ENCODE results near the gene MRPS23.
"Not testable (repeated sequence)": the region's sequence is repeated elsewhere in the genome, so short reads cannot be mapped to it uniquely, and the experiment has no call there.

MRPS23 gene

GRCh38 chr17:57853695-57854094 lies 3.9 kb upstream of the MRPS23 start:
- peaks cover 8% of the 10 kb centered on the region for H3K4me1 ChIP-seq (ENCODE audit: control insufficient read depth, insufficient read depth, low read length)
- no peak overlapping the region for H3K4me3 ChIP-seq (ENCODE audit: insufficient read depth, low read depth, low read length)
- no peaks in the 10 kb centered on the region for H3K9me3 ChIP-seq (ENCODE audit: control insufficient read depth, low read length)
- H3K27ac ChIP-seq (ENCODE audit: insufficient read depth, low read depth, low read length, poor library complexity, severe bottlenecking): no peak overlapping the region
- H3K36me3 ChIP-seq (ENCODE audit: control insufficient read depth, insufficient read depth, low read length): no peaks in the 10 kb centered on the region
- H3K27me3 ChIP-seq (ENCODE audit: control insufficient read depth, insufficient read depth, low read length, poor library complexity, severe bottlenecking): peaks cover 5% of the 10 kb centered on the region
- WGBS, 2 experiments: 92 to 93% methylated on average over 8 of the region's 8 CpGs

- H3K4me3 ChIP-seq (ENCODE audit: insufficient read depth, low read depth, low read length): no peak overlapping the region
- peaks cover 9% of the 10 kb centered on the region for H3K4me1 ChIP-seq (ENCODE audit: control insufficient read depth, insufficient read depth, low read length)
- WGBS, 2 experiments: 77 to 82% methylated on average over 6 of the region's 6 CpGs
Observed at GRCh38 chr17:57852955-57853328, 3.1 kb upstream of the MRPS23 start.

GRCh38 chr17:57852092-57852954 lies 2.5 kb upstream of the MRPS23 start:
- peaks cover 9% of the 10 kb centered on the region for H3K4me1 ChIP-seq (ENCODE audit: control insufficient read depth, insufficient read depth, low read length)
- H3K27ac ChIP-seq (ENCODE audit: insufficient read depth, low read depth, low read length, poor library complexity, severe bottlenecking): no peak overlapping the region
- no peak overlapping the region for H3K4me3 ChIP-seq (ENCODE audit: insufficient read depth, low read depth, low read length)
- 86 to 88% methylated on average over 9 of the region's 9 CpGs for WGBS, 2 experiments
- no peaks in the 10 kb centered on the region for H3K9me3 ChIP-seq (ENCODE audit: control insufficient read depth, low read length)
- H3K27me3 ChIP-seq (ENCODE audit: control insufficient read depth, insufficient read depth, low read length, poor library complexity, severe bottlenecking): no peaks in the 10 kb centered on the region
- H3K36me3 ChIP-seq (ENCODE audit: control insufficient read depth, insufficient read depth, low read length): no peaks in the 10 kb centered on the region

More at GRCh38 chr17:57852955-57853328, 3.1 kb upstream of the MRPS23 start:
- Histone ChIP-seq H3K27me3 (ENCODE audit: control insufficient read depth, insufficient read depth, low read length, poor library complexity, severe bottlenecking) (no peaks in the 10 kb centered on the region), H3K36me3 (ENCODE audit: control insufficient read depth, insufficient read depth, low read length) (no peaks in the 10 kb centered on the region), H3K27ac (ENCODE audit: insufficient read depth, low read depth, low read length, poor library complexity, severe bottlenecking) (no peak overlapping the region), H3K9me3 (ENCODE audit: control insufficient read depth, low read length) (no peaks in the 10 kb centered on the region)

GRCh38 chr17:57849163-57849873 lies 526 bp downstream of the MRPS23 start:
- Histone ChIP-seq H3K36me3 (ENCODE audit: control insufficient read depth, insufficient read depth, low read length) (peaks cover 3% of the 10 kb centered on the region), H3K27ac (ENCODE audit: insufficient read depth, low read depth, low read length, poor library complexity, severe bottlenecking) (no peak overlapping the region), H3K9me3 (ENCODE audit: control insufficient read depth, low read length) (no peaks in the 10 kb centered on the region), H3K4me3 (ENCODE audit: insufficient read depth, low read depth, low read length) (peak overlapping the region; percentile 93), H3K4me1 (ENCODE audit: control insufficient read depth, insufficient read depth, low read length) (peaks cover 9% of the 10 kb centered on the region), H3K27me3 (ENCODE audit: control insufficient read depth, insufficient read depth, low read length, poor library complexity, severe bottlenecking) (no peaks in the 10 kb centered on the region)
- WGBS, 2 experiments: 24 to 25% methylated on average over 27 of the region's 27 CpGs

GRCh38 chr17:57846056-57846945 lies 3.5 kb downstream of the MRPS23 start:
- not testable (repeated sequence) for H3K27ac ChIP-seq (ENCODE audit: insufficient read depth, low read depth, low read length, poor library complexity, severe bottlenecking); H3K36me3 ChIP-seq (ENCODE audit: control insufficient read depth, insufficient read depth, low read length); H3K4me3 ChIP-seq (ENCODE audit: insufficient read depth, low read depth, low read length); H3K27me3 ChIP-seq (ENCODE audit: control insufficient read depth, insufficient read depth, low read length, poor library complexity, severe bottlenecking); H3K9me3 ChIP-seq (ENCODE audit: control insufficient read depth, low read length); H3K4me1 ChIP-seq (ENCODE audit: control insufficient read depth, insufficient read depth, low read length)
- 92 to 97% methylated on average over 30 of the region's 32 CpGs for WGBS, 2 experiments

- no peaks in the 10 kb centered on the region for H3K27me3 ChIP-seq (ENCODE audit: control insufficient read depth, insufficient read depth, low read length, poor library complexity, severe bottlenecking)
- H3K4me3 ChIP-seq (ENCODE audit: insufficient read depth, low read depth, low read length): no peak overlapping the region
- peaks cover 18% of the 10 kb centered on the region for H3K36me3 ChIP-seq (ENCODE audit: control insufficient read depth, insufficient read depth, low read length)
- no peak overlapping the region for H3K27ac ChIP-seq (ENCODE audit: insufficient read depth, low read depth, low read length, poor library complexity, severe bottlenecking)
- no peaks in the 10 kb centered on the region for H3K4me1 ChIP-seq (ENCODE audit: control insufficient read depth, insufficient read depth, low read length)
- no peaks in the 10 kb centered on the region for H3K9me3 ChIP-seq (ENCODE audit: control insufficient read depth, low read length)
- 100% methylated on average over 1 of the region's 1 CpG for WGBS, 2 experiments
Observed at GRCh38 chr17:57842280-57842679, 7.6 kb downstream of the MRPS23 start.

- no peaks in the 10 kb centered on the region for H3K4me1 ChIP-seq (ENCODE audit: control insufficient read depth, insufficient read depth, low read length)
- no peaks in the 10 kb centered on the region for H3K9me3 ChIP-seq (ENCODE audit: control insufficient read depth, low read length)
- no peak overlapping the region for H3K4me3 ChIP-seq (ENCODE audit: insufficient read depth, low read depth, low read length)
- no peaks in the 10 kb centered on the region for H3K27me3 ChIP-seq (ENCODE audit: control insufficient read depth, insufficient read depth, low read length, poor library complexity, severe bottlenecking)
- H3K36me3 ChIP-seq (ENCODE audit: control insufficient read depth, insufficient read depth, low read length): peaks cover 15% of the 10 kb centered on the region
- H3K27ac ChIP-seq (ENCODE audit: insufficient read depth, low read depth, low read length, poor library complexity, severe bottlenecking): no peak overlapping the region
- 95 to 98% methylated on average over 6 of the region's 6 CpGs for WGBS, 2 experiments
Observed at GRCh38 chr17:57839571-57839923, 10.3 kb downstream of the MRPS23 start.

GRCh38 chr17:57838857-57839570 lies 10.8 kb downstream of the MRPS23 start:
- 75 to 80% methylated on average over 6 of the region's 6 CpGs for WGBS, 2 experiments
- no peak overlapping the region for H3K4me3 ChIP-seq (ENCODE audit: insufficient read depth, low read depth, low read length)
- no peak overlapping the region for H3K27ac ChIP-seq (ENCODE audit: insufficient read depth, low read depth, low read length, poor library complexity, severe bottlenecking)
- no peaks in the 10 kb centered on the region for H3K4me1 ChIP-seq (ENCODE audit: control insufficient read depth, insufficient read depth, low read length)
- peaks cover 15% of the 10 kb centered on the region for H3K36me3 ChIP-seq (ENCODE audit: control insufficient read depth, insufficient read depth, low read length)
- no peaks in the 10 kb centered on the region for H3K9me3 ChIP-seq (ENCODE audit: control insufficient read depth, low read length)
- no peaks in the 10 kb centered on the region for H3K27me3 ChIP-seq (ENCODE audit: control insufficient read depth, insufficient read depth, low read length, poor library complexity, severe bottlenecking)

GRCh38 chr17:57838453-57838852 lies 11.4 kb downstream of the MRPS23 start:
- no peaks in the 10 kb centered on the region for H3K4me1 ChIP-seq (ENCODE audit: control insufficient read depth, insufficient read depth, low read length)
- no peaks in the 10 kb centered on the region for H3K27me3 ChIP-seq (ENCODE audit: control insufficient read depth, insufficient read depth, low read length, poor library complexity, severe bottlenecking)
- no peaks in the 10 kb centered on the region for H3K9me3 ChIP-seq (ENCODE audit: control insufficient read depth, low read length)
- H3K27ac ChIP-seq (ENCODE audit: insufficient read depth, low read depth, low read length, poor library complexity, severe bottlenecking): no peak overlapping the region
- no peak overlapping the region for H3K4me3 ChIP-seq (ENCODE audit: insufficient read depth, low read depth, low read length)
- WGBS, 2 experiments: 88 to 97% methylated on average over 4 of the region's 4 CpGs
- peaks cover 15% of the 10 kb centered on the region for H3K36me3 ChIP-seq (ENCODE audit: control insufficient read depth, insufficient read depth, low read length)

Measured in ectodermal cell (in vitro differentiated cells).